ENCODE results near the gene HEY2. TPM values are rescaled to one million over a fixed set of nuclear protein-coding genes. Genes with fewer than 3 reads are reported as not detected.

Gene HEY2
- total and polyA plus RNA-seq, 11 donors = 19.9 to 50.9 (median 36.0) TPM

DNA sequence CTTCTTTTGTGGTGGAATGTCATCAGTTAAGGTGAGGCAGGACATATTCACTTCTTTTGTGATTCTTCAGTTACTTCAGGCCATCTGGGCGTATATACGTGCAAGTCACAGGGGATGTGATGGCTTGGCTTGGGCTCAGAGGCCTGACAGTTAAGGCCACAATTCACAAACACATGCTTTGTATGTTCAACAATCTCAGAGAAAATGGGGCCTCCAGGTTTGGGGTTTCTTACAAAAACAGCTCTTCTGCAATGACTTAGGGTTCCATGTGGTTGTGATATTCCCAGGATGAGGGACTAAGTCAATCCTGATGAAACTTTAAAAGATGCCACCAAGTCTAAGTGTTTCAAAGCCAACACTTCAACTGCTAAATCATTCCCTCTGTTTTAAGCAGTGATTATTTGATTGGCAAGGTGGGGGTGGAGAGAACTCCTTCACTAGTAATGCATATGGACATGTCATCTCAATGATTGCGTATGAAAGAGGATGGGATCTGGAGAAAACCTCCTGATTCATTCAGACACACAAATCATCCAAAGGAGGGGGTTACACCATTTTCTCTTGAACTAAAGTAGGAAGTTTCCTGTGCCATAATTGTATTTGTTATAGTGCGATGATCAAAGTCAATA is 41.7 kb upstream of the HEY2 start:
- H3K27ac ChIP-seq = no peak overlapping the region
- intact Hi-C loops (cut with DNase I) = no loop called here
- DNase-seq (no peak), ATAC-seq (no peak)
- peaks cover 0 to 17% (median 3%) of the 10 kb centered on the region in 12 donors for H3K9me3 ChIP-seq
- no peak for TF ChIP-seq CTCF (IDR thresholded peaks at IDR 0.05)
- TF ChIP-seq POLR2A (IDR thresholded peaks at IDR 0.05) = no peak
- no peak overlapping the region for H3K4me3 ChIP-seq
- H3K27me3 ChIP-seq = no peaks in the 10 kb centered on the region
- no peaks in the 10 kb centered on the region for H3K36me3 ChIP-seq
- no peaks in the 10 kb centered on the region for H3K4me1 ChIP-seq
- 70 to 86% (median 79%) methylated on average over 4 of the region's 4 CpGs for WGBS, 4 donors

DNA sequence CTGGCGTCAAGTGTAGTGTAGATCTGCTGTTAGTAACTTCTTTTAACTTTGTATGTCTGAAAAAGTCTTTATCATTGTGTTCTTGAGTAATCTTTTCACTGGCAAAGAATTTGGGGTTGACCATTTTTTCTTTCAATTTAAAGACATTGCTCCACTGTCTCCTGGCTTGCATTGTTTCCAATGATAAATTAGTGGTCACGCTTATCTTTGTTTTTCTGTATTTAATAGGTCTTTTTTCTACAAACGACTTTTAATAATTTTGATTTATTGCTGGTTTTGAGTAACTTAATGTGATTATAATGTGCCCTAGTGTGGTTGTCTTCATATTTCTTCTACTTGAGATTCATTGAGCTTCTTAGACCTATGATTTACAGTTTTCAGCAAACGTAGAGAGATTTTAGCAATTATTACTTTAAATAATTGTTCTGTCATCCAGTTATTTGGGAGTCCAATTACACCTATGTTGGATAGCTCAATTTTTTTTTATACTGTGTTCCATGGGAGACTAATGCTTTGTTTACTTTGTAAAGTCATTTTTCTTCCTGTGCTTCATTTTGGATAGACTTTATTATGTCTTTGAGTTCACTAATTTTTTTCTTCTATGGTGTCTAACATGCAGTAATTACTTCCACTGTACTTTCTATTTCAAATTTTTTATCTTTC is 38.3 kb upstream of the HEY2 start:
- no peak overlapping the region for H3K27ac ChIP-seq
- H3K4me1 ChIP-seq = no peaks in the 10 kb centered on the region
- DNase-seq (no peak), ATAC-seq (no peak)
- peaks cover 0 to 17% (median 3%) of the 10 kb centered on the region in 12 donors for H3K9me3 ChIP-seq
- H3K36me3 ChIP-seq = no peaks in the 10 kb centered on the region
- H3K27me3 ChIP-seq = no peaks in the 10 kb centered on the region
- TF ChIP-seq CTCF (IDR thresholded peaks at IDR 0.05) = no peak
- TF ChIP-seq POLR2A (IDR thresholded peaks at IDR 0.05) = no peak
- 88 to 91% (median 90%) methylated on average over 4 of the region's 4 CpGs for WGBS, 4 donors
- H3K4me3 ChIP-seq = no peak overlapping the region
- intact Hi-C loops (cut with DNase I) = no loop called here

DNA sequence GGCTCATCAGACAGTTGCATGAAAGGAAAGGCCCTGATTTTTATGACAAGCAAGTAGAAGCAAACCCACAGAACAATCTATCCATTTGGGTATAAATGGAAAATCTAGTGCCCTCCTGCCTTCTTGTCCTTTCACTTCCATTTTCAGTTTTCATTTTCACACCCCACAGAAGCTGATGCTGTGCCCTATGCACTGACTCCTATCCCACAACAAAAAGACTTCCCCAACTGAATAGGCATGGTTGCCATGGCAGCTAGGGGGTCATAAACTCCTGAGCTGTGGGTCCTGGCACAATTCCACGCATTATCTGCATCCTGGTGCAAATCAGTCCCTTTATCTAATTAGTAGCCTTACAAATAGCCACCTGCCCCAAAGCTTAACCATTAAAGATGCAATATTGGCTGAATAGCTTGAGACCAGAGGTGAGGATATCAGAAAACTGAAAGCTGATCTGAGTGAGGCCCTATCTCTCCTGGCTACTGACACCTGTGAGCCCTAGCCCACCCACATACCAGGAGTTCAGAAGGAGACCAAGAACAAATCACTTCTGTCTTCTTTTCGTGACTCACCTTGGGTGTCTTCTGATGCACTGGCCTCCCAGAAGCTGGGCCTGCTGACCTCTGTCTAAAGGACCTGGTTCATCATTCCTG is 34.9 kb upstream of the HEY2 start:
- TF ChIP-seq CTCF (IDR thresholded peaks at IDR 0.05) (no peak), POLR2A (IDR thresholded peaks at IDR 0.05) (no peak)
- 83 to 91% (median 86%) methylated on average over 2 of the region's 2 CpGs for WGBS, 4 donors
- no peak for ATAC-seq

GRCh38 chr6:125717120-125717731 is 32.2 kb upstream of the HEY2 start:
- Histone ChIP-seq H3K36me3 (no peaks in the 10 kb centered on the region), H3K4me3 (no peak overlapping the region), H3K9me3 (peaks cover 0 to under 1% (median 0%) of the 10 kb centered on the region in 12 donors), H3K4me1 (no peaks in the 10 kb centered on the region), H3K27me3 (no peaks in the 10 kb centered on the region), H3K27ac (no peak overlapping the region)
- no peak for ATAC-seq
- DNase-seq = no peak
- intact Hi-C loops (cut with DNase I) = no loop called here
- WGBS, 4 donors = 81 to 93% (median 89%) methylated on average over 2 of the region's 2 CpGs
- TF ChIP-seq POLR2A (IDR thresholded peaks at IDR 0.05) = no peak
- no peak for TF ChIP-seq CTCF (IDR thresholded peaks at IDR 0.05)

More for the DNA sequence above, 34.9 kb upstream of the HEY2 start:
- Histone ChIP-seq H3K27me3 (no peaks in the 10 kb centered on the region), H3K4me3 (no peak overlapping the region), H3K9me3 (peaks cover 0 to 17% (median 3%) of the 10 kb centered on the region in 12 donors), H3K4me1 (no peaks in the 10 kb centered on the region), H3K36me3 (no peaks in the 10 kb centered on the region), H3K27ac (no peak overlapping the region)
- no peak for DNase-seq
- intact Hi-C loops (cut with DNase I) = no loop called here
